HCT116 (cell line): ENCODE data around the gene PLXNB3. TPM values are rescaled to one million over a fixed set of nuclear protein-coding genes. Genes with fewer than 3 reads are reported as not detected.
"Not testable (repeated sequence)": the region's sequence is repeated elsewhere in the genome, so short reads cannot be mapped to it uniquely, and the experiment has no call there.

Experiments
- ATAC-seq: fragments of 200-7000 bp; cut with Tn5 transposase; 2 replicates; pipeline ENCODE4 v1.9.1; 2020; ENCODE audit warnings: mild to moderate bottlenecking, moderate library complexity
- BruUV-seq: library from RNA; stranded (reverse); fragments of 400-500 nt; replicated peaks from 2 replicates; lab custom pipeline; 2021; lab: Mats Ljungman, UMichigan
- CTCF ChIA-PET: fragments of 300-600 bp; sonication (Branson Sonifier 250); formaldehyde crosslinking; loops from one replicate; lab custom pipeline; 2021; ENCODE audit warnings: antibody characterized with exemption; lab: Charles Lee
- POLR2A ChIA-PET: fragments of 300-600, 350-600 bp; sonication (Branson Sonifier 250); formaldehyde crosslinking; loops from one replicate; lab custom pipeline; 2021; ENCODE audit warnings: antibody characterized with exemption; lab: Charles Lee
- RAD21 ChIA-PET, 2 experiments: fragments of 300-600 bp; sonication (Branson Sonifier 250); formaldehyde crosslinking; loops; one replicate each; lab custom pipeline; 2023; ENCODE audit warnings: low total read pairs in 2 of 2; ENCODE audit not compliant: uncharacterized antibody in 2 of 2, unreplicated experiment in 2 of 2, low non-redundant PET in 1 of 2; lab: Charles Lee
- DNase-seq: peaks from one replicate; pipeline ENCODE4 v3.0.0-alpha.2; 2010; ENCODE audit warnings: low read depth, low spot score
- H2AFZ ChIP-seq: fragments of 200-600 bp; shearing (Covaris generic), sonication (generic); 2 replicates; pipeline ENCODE4 v1.6.1; 2017; ENCODE audit warnings: low read depth, mixed run types, mixed read lengths, antibody characterized with exemption, low read length; ENCODE audit not compliant: poor library complexity, severe bottlenecking
- H3K27ac ChIP-seq: 2 replicates; pipeline ENCODE4 v1.5.1; 2012; ENCODE audit warnings: low read depth, low read length
- H3K27me3 ChIP-seq: fragments of 200-600 bp; sonication (generic); 2 replicates; pipeline ENCODE4 v1.6.1; 2016; ENCODE audit warnings: mixed run types, low read length, mixed read lengths; ENCODE audit not compliant: insufficient read depth
- H3K36me3 ChIP-seq, 2 experiments: fragments of 200-500 bp in 1 of 2; fragments of 200-600 bp in 1 of 2; sonication (Bioruptor generic) in 1 of 2; sonication (generic) in 1 of 2; 2 replicates each; pipeline versions ENCODE4 v1.5.1 to v1.6.1; 2014 to 2016; ENCODE audit warnings: low read length in 2 of 2, inconsistent platforms in 1 of 2, mixed read lengths in 1 of 2, mixed run types in 1 of 2; ENCODE audit not compliant: insufficient read depth in 2 of 2, control insufficient read depth in 1 of 2
- H3K4me1 ChIP-seq, 2 experiments: fragments of 200-600 bp in 1 of 2; sonication (generic) in 1 of 2; 2 replicates each; pipeline versions ENCODE4 v1.5.1 to v1.6.1; 2012 to 2017; ENCODE audit warnings: low read length in 2 of 2, inconsistent platforms in 1 of 2, mild to moderate bottlenecking in 1 of 2, mixed read lengths in 1 of 2, mixed run types in 1 of 2, moderate library complexity in 1 of 2; ENCODE audit not compliant: insufficient read depth in 2 of 2, control insufficient read depth in 1 of 2
- H3K4me2 ChIP-seq: fragments of 200-600 bp; sonication (generic); 2 replicates; pipeline ENCODE4 v1.6.1; 2017; ENCODE audit warnings: mixed run types, low read length, mixed read lengths
- H3K4me3 ChIP-seq, 2 experiments: fragments of 200-600 bp in 1 of 2; sonication (generic) in 1 of 2; replicated peaks in 1 of 2; 2 replicates each; pipeline ENCODE4 v1.5.1; 2011 to 2016; ENCODE audit warnings: low read length in 2 of 2, control low read depth in 1 of 2, low read depth in 1 of 2, mild to moderate bottlenecking in 1 of 2, mixed read lengths in 1 of 2, mixed run types in 1 of 2
- H3K79me2 ChIP-seq: fragments of 200-600 bp; sonication (generic); 2 replicates; pipeline ENCODE4 v1.6.1; 2017; ENCODE audit warnings: mild to moderate bottlenecking, mixed run types, low read length, moderate library complexity, mixed read lengths; ENCODE audit not compliant: insufficient read depth
- H3K9ac ChIP-seq: fragments of 200-600 bp; sonication (generic); 2 replicates; pipeline ENCODE4 v1.6.1; 2016; ENCODE audit warnings: low read length, mixed read lengths
- H3K9me2 ChIP-seq: fragments of 200-600 bp; sonication (generic), shearing (Covaris generic); 2 replicates; pipeline ENCODE4 v1.6.1; 2017; ENCODE audit warnings: mixed run types, mild to moderate bottlenecking, moderate library complexity; ENCODE audit not compliant: insufficient read depth
- H3K9me3 ChIP-seq, 2 experiments: fragments of 200-500 bp in 1 of 2; fragments of 200-600 bp in 1 of 2; sonication (Bioruptor generic) in 1 of 2; sonication (generic) in 1 of 2; 2 replicates each; pipeline ENCODE4 v1.6.1; 2014 to 2017; ENCODE audit warnings: low read length in 2 of 2, mixed read lengths in 2 of 2, inconsistent platforms in 1 of 2, low read depth in 1 of 2, mild to moderate bottlenecking in 1 of 2, mixed run types in 1 of 2, moderate library complexity in 1 of 2; ENCODE audit not compliant: control insufficient read depth in 1 of 2, insufficient read depth in 1 of 2
- H4K20me1 ChIP-seq: fragments of 200-600 bp; sonication (generic), shearing (Covaris generic); 2 replicates; pipeline ENCODE4 v1.6.1; 2017; ENCODE audit warnings: mixed run types, mild to moderate bottlenecking, moderate library complexity; ENCODE audit not compliant: insufficient read depth
- CBX3 ChIP-seq: IDR thresholded peaks from 2 replicates; pipeline ENCODE4 v1.6.1; 2012; ENCODE audit warnings: low read depth
- EZH2phosphoT487 ChIP-seq: fragments of 200-600 bp; IDR thresholded peaks from 2 replicates; pipeline ENCODE4 v1.6.1; 2018; ENCODE audit warnings: antibody characterized with exemption, borderline replicate concordance
- FOSL1 ChIP-seq: IDR thresholded peaks from 2 replicates; pipeline ENCODE4 v1.6.1; 2012; ENCODE audit warnings: low read depth
- JUND ChIP-seq: IDR thresholded peaks from 2 replicates; pipeline ENCODE4 v1.6.1; 2012
- POLR2AphosphoS5 ChIP-seq: IDR thresholded peaks from 2 replicates; pipeline ENCODE4 v1.6.1; 2011; ENCODE audit warnings: mild to moderate bottlenecking, low read depth, low read length, moderate library complexity
- RAD21 ChIP-seq: IDR thresholded peaks from 2 replicates; pipeline ENCODE4 v1.6.1; 2012; ENCODE audit warnings: low read depth, mild to moderate bottlenecking
- SP1 ChIP-seq: IDR thresholded peaks from 2 replicates; pipeline ENCODE4 v1.6.1; 2012; ENCODE audit warnings: low read depth
- ZFX ChIP-seq: fragments of 450-650 bp; IDR thresholded peaks from 2 replicates; pipeline ENCODE4 v1.6.1; 2017
- intact Hi-C: fragments of 100-400 bp; cut with micrococcal nuclease; formaldehyde crosslinking; loops from 2 replicates; pipeline ENCODE4 v1.10.0; 2022
- total RNA-seq: library from RNA; stranded (reverse); gene quantifications from one replicate; pipeline ENCODE4 v1.2.1, GENCODE V29; 2021; ENCODE audit not compliant: unreplicated experiment
- TF ChIP-seq, protein P1 (sequence below), 3 experiments: fragments of 200-600 bp in 1 of 3; sonication (generic) in 1 of 3; IDR thresholded peaks in 2 of 3; conservative IDR thresholded peaks in 1 of 3; 2 replicates each; pipeline ENCODE4 v1.5.1; 2012 to 2017; ENCODE audit warnings: low read depth in 2 of 3, low read length in 2 of 3, antibody characterized with exemption in 1 of 3, borderline replicate concordance in 1 of 3, control low read depth in 1 of 3, mild to moderate bottlenecking in 1 of 3, mixed read lengths in 1 of 3, mixed run types in 1 of 3, moderate library complexity in 1 of 3; ENCODE audit not compliant: insufficient read depth in 1 of 3
- TF ChIP-seq, protein P2 (sequence below): IDR thresholded peaks from 2 replicates; pipeline ENCODE4 v1.6.1; 2011; ENCODE audit warnings: mild to moderate bottlenecking, low read length, moderate library complexity; ENCODE audit not compliant: insufficient replicate concordance; ENCODE audit errors: extremely low read depth

Gene PLXNB3
- total RNA-seq, 1 experiment from 2014 or later, result 4.8 TPM

DNA sequence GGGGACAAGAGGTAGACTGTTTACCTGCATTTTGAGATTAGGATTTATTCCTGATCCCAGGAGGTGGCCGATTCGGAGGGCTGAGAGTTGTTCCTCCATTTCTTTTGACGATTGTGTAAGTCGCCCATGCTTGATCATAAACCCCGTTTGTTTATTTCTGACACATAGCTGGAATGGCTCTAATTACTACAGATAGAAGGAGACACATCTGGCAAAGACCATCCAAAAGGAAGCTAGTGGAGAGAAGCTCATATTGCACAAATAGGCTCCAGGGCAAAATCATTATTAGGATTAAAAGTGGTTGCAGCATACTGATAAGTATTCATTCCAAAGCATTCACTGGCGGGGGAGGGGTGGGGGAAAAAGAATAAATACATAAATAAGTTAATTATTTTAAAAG lies 17.1 kb upstream of the PLXNB3 start:
- H3K4me3 ChIP-seq, H3K4me1 ChIP-seq, CTCF ChIA-PET, H3K27ac ChIP-seq, H3K36me3 ChIP-seq, BruUV-seq, POLR2A ChIA-PET, H3K27me3 ChIP-seq, H3K9me3 ChIP-seq, DNase-seq, H3K4me2 ChIP-seq, H3K9ac ChIP-seq, intact Hi-C loops, RAD21 ChIA-PET, ATAC-seq, H2AFZ ChIP-seq, H3K9me2 ChIP-seq, H3K79me2 ChIP-seq, H4K20me1 ChIP-seq: not testable (repeated sequence)

DNA sequence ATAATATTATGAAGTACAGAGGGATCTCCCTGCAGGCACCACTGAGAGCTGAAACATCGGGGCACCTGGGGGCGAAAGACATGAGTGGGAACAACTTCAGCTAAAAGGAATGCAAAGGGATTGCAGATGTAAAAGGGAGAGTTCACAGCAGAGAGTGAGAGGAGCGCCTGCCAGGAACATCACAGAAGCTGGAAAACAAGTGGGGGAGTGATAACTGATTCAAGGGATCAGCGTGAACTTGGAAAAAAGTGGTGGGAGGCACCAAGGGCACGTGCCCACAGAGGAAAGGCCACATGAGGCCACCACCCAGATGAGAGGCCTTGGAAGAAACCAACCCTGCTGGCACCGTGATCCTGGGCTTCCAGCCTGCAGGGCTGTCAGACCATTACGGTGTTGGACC lies 15.0 kb upstream of the PLXNB3 start:
- H3K9me3 ChIP-seq, H3K4me2 ChIP-seq, RAD21 ChIA-PET, BruUV-seq, H3K36me3 ChIP-seq, H3K27ac ChIP-seq, ATAC-seq, intact Hi-C loops, CTCF ChIA-PET, H3K4me3 ChIP-seq, H2AFZ ChIP-seq, POLR2A ChIA-PET, H3K79me2 ChIP-seq, H3K27me3 ChIP-seq, H4K20me1 ChIP-seq, H3K9me2 ChIP-seq, H3K9ac ChIP-seq, DNase-seq, H3K4me1 ChIP-seq: not testable (repeated sequence)

DNA sequence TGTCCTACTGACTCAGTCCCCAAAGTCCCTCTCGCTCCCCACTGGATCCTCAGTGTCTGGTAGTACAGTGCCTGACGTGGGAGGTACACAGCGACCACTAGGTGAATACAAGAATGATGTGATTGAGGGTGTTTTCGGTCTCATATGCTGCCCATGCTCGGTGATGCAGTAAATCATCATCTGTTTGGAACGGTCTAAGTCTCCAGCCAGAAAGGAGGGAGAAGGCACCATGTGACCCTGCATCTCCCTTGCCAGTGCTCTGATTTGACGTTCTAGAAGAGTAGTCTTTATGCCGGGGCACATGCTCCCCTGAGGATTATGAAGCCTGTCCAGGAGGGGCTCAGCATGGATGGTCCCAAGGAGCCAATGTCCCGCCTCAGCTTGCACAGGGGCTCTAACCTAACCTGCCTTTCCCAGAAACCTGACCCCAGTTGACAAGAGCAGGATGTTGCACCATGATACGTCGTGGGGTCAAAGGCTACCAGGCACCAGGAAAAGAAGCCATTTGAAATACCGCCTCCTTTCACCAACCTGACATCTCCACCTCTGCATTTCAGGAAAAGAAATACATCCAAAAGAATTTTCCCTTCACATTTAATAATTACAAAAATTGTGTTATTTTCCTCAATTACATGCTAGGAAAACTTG lies 13.8 kb upstream of the PLXNB3 start:
- ChIA-PET CTCF (no interaction called here), POLR2A (no interaction called here), RAD21 (no interaction called here)
- H3K4me2 ChIP-seq, result no peak overlapping the region
- no peaks in the 10 kb centered on the region for H3K79me2 ChIP-seq
- no peak for DNase-seq
- no peaks in the 10 kb centered on the region for H3K9me3 ChIP-seq
- H3K36me3 ChIP-seq, result no peaks in the 10 kb centered on the region
- intact Hi-C loops, result no loop called here
- H3K4me3 ChIP-seq, result no peak overlapping the region
- H3K9me2 ChIP-seq, result no peaks in the 10 kb centered on the region
- H3K9ac ChIP-seq, result no peak overlapping the region
- H3K27ac ChIP-seq, result no peak overlapping the region
- no peak for ATAC-seq
- no peaks in the 10 kb centered on the region for H3K27me3 ChIP-seq
- no peaks in the 10 kb centered on the region for H4K20me1 ChIP-seq
- no peak overlapping the region for H2AFZ ChIP-seq
- no peaks in the 10 kb centered on the region for H3K4me1 ChIP-seq
- no TSS peak for BruUV-seq
- TF ChIP-seq ZFX, result no peak
- no peak for TF ChIP-seq EZH2phosphoT487
- TF ChIP-seq, protein P1, sequence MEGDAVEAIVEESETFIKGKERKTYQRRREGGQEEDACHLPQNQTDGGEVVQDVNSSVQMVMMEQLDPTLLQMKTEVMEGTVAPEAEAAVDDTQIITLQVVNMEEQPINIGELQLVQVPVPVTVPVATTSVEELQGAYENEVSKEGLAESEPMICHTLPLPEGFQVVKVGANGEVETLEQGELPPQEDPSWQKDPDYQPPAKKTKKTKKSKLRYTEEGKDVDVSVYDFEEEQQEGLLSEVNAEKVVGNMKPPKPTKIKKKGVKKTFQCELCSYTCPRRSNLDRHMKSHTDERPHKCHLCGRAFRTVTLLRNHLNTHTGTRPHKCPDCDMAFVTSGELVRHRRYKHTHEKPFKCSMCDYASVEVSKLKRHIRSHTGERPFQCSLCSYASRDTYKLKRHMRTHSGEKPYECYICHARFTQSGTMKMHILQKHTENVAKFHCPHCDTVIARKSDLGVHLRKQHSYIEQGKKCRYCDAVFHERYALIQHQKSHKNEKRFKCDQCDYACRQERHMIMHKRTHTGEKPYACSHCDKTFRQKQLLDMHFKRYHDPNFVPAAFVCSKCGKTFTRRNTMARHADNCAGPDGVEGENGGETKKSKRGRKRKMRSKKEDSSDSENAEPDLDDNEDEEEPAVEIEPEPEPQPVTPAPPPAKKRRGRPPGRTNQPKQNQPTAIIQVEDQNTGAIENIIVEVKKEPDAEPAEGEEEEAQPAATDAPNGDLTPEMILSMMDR (IDR thresholded peaks at IDR 0.05 in 2 of 3, conservative IDR thresholded peaks at IDR 0.05 in 1 of 3; ENCODE audit: borderline replicate concordance in 1 of 3, insufficient read depth in 1 of 3, low read depth in 2 of 3, low read length in 2 of 3), result no peak
- TF ChIP-seq CBX3, result no peak
- no peak for TF ChIP-seq RAD21
- TF ChIP-seq FOSL1, result no peak
- no peak for TF ChIP-seq SP1
- TF ChIP-seq JUND, result no peak
- TF ChIP-seq, protein P2, sequence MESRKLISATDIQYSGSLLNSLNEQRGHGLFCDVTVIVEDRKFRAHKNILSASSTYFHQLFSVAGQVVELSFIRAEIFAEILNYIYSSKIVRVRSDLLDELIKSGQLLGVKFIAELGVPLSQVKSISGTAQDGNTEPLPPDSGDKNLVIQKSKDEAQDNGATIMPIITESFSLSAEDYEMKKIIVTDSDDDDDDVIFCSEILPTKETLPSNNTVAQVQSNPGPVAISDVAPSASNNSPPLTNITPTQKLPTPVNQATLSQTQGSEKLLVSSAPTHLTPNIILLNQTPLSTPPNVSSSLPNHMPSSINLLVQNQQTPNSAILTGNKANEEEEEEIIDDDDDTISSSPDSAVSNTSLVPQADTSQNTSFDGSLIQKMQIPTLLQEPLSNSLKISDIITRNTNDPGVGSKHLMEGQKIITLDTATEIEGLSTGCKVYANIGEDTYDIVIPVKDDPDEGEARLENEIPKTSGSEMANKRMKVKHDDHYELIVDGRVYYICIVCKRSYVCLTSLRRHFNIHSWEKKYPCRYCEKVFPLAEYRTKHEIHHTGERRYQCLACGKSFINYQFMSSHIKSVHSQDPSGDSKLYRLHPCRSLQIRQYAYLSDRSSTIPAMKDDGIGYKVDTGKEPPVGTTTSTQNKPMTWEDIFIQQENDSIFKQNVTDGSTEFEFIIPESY, result no peak
- TF ChIP-seq POLR2AphosphoS5, result no peak
